Hepatocyte (in vitro differentiated cells): ENCODE measurements around the gene LHFPL3.

Source experiments
- EZH2 ChIP-seq: fragments of 200-600 bp; sonication (generic); IDR thresholded peaks from 2 replicates; pipeline ENCODE4 v1.6.1; 2016; ENCODE audit warnings: antibody characterized with exemption, mild to moderate bottlenecking, borderline replicate concordance
- TF ChIP-seq, protein P1 (sequence below): fragments of 200-600 bp; sonication (generic); IDR thresholded peaks from 2 replicates; pipeline ENCODE4 v1.5.1; 2016; ENCODE audit warnings: antibody characterized with exemption, mild to moderate bottlenecking; ENCODE audit not compliant: poor library complexity

DNA sequence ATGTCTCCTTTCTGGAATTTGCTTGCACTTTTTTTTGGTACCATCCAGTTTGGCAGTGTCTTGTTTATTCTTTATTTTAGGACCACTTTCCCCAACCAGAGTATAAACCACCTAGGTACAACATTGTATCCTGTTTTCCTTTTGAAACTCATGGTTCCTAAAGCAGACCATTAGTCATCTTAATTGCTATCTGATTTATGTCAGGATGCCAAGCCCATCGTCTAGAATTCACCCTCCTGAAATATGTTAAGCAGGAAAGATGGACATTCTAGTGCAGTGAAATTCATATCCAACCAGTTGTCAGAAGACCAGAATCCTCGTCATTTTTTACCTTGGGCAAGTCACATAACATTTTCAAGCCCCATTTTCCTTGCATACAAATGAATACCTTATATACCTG is 462.0 kb downstream of the LHFPL3 start:
- TF ChIP-seq, protein P1, sequence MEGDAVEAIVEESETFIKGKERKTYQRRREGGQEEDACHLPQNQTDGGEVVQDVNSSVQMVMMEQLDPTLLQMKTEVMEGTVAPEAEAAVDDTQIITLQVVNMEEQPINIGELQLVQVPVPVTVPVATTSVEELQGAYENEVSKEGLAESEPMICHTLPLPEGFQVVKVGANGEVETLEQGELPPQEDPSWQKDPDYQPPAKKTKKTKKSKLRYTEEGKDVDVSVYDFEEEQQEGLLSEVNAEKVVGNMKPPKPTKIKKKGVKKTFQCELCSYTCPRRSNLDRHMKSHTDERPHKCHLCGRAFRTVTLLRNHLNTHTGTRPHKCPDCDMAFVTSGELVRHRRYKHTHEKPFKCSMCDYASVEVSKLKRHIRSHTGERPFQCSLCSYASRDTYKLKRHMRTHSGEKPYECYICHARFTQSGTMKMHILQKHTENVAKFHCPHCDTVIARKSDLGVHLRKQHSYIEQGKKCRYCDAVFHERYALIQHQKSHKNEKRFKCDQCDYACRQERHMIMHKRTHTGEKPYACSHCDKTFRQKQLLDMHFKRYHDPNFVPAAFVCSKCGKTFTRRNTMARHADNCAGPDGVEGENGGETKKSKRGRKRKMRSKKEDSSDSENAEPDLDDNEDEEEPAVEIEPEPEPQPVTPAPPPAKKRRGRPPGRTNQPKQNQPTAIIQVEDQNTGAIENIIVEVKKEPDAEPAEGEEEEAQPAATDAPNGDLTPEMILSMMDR = no peak
- TF ChIP-seq EZH2 = no peak
